Body of pancreas (tissue), 4 donors: ENCODE data around the gene CGB3.

Experiments
- CTCF ChIP-seq, 7 experiments: fragments of 450-650 bp in 4 of 7; fragments of 200-600 bp in 3 of 7; sonication (generic) in 3 of 7; IDR thresholded peaks; one replicate each; pipeline ENCODE4 v1.5.1; 2016 to 2019; ENCODE audit warnings: antibody characterized with exemption in 7 of 7
- POLR2A ChIP-seq, 3 donors: fragments of 450-650 bp; IDR thresholded peaks; one replicate each; pipeline ENCODE4 v1.6.1; 2016; ENCODE audit warnings: antibody characterized with exemption in 3 of 3, mild to moderate bottlenecking in 2 of 3

GRCh38 chr19:48992581-48993174 lies 31.5 kb downstream of the CGB3 start:
- TF ChIP-seq CTCF (IDR thresholded peaks at IDR 0.05) (no peak), POLR2A (IDR thresholded peaks at IDR 0.05) (no peak)
